ENCODE data around the gene SERPINC1.

SERPINC1 gene

GRCh38 chr1:173889885-173890284, 27.2 kb downstream of the SERPINC1 start:
- no peak overlapping the region for H3K9ac ChIP-seq (ENCODE audit: low read length)
- H4K20me1 ChIP-seq (ENCODE audit: insufficient read depth, low read length), result no peaks in the 10 kb centered on the region
- H3K4me1 ChIP-seq (ENCODE audit: insufficient read depth, low read length, severe bottlenecking), result no peaks in the 10 kb centered on the region
- H3K9me3 ChIP-seq (ENCODE audit: low read length), result no peaks in the 10 kb centered on the region
- H3K27ac ChIP-seq (ENCODE audit: low read depth, low read length, poor library complexity, severe bottlenecking), result no peak overlapping the region
- TF ChIP-seq CTCF (IDR thresholded peaks at IDR 0.05; ENCODE audit: low read length) (no peak), EZH2 (IDR thresholded peaks at IDR 0.05; ENCODE audit: borderline replicate concordance, low read length) (no peak)
- peaks cover 31% of the 10 kb centered on the region for H3K36me3 ChIP-seq (ENCODE audit: insufficient read depth, low read length)
- H3F3A ChIP-seq (ENCODE audit: insufficient read depth, low read length), result no peaks in the 10 kb centered on the region
- no peaks in the 10 kb centered on the region for H3K79me2 ChIP-seq (ENCODE audit: insufficient read depth, low read length)
- H2AFZ ChIP-seq (ENCODE audit: low read length), result no peak overlapping the region
- no peak overlapping the region for H3K4me3 ChIP-seq (ENCODE audit: low read depth, low read length, poor library complexity, severe bottlenecking)
- no peaks in the 10 kb centered on the region for H3K27me3 ChIP-seq (ENCODE audit: insufficient read depth, low read length)
- H3K9me2 ChIP-seq (ENCODE audit: low read depth, low read length), result no peaks in the 10 kb centered on the region
- no peak overlapping the region for H3K4me2 ChIP-seq (ENCODE audit: low read length)

- Histone ChIP-seq H3K9me3 (ENCODE audit: low read length) (no peaks in the 10 kb centered on the region), H3K9ac (ENCODE audit: low read length) (no peak overlapping the region), H3K4me1 (ENCODE audit: insufficient read depth, low read length, severe bottlenecking) (no peaks in the 10 kb centered on the region), H3K36me3 (ENCODE audit: insufficient read depth, low read length) (peaks cover 31% of the 10 kb centered on the region), H3K79me2 (ENCODE audit: insufficient read depth, low read length) (no peaks in the 10 kb centered on the region), H4K20me1 (ENCODE audit: insufficient read depth, low read length) (no peaks in the 10 kb centered on the region), H3K27me3 (ENCODE audit: insufficient read depth, low read length) (no peaks in the 10 kb centered on the region), H3K4me3 (ENCODE audit: low read depth, low read length, poor library complexity, severe bottlenecking) (no peak overlapping the region), H3F3A (ENCODE audit: insufficient read depth, low read length) (no peaks in the 10 kb centered on the region), H3K27ac (ENCODE audit: low read depth, low read length, poor library complexity, severe bottlenecking) (no peak overlapping the region), H3K9me2 (ENCODE audit: low read depth, low read length) (no peaks in the 10 kb centered on the region), H2AFZ (ENCODE audit: low read length) (no peak overlapping the region), H3K4me2 (ENCODE audit: low read length) (no peak overlapping the region)
- TF ChIP-seq CTCF (IDR thresholded peaks at IDR 0.05; ENCODE audit: low read length), result no peak
- no peak for TF ChIP-seq EZH2 (IDR thresholded peaks at IDR 0.05; ENCODE audit: borderline replicate concordance, low read length)
These were observed 28.4 kb downstream of the SERPINC1 start for GRCh38 chr1:173888749-173889148.

- Histone ChIP-seq H3K4me3 (ENCODE audit: low read depth, low read length, poor library complexity, severe bottlenecking) (no peak overlapping the region), H3K36me3 (ENCODE audit: insufficient read depth, low read length) (peaks cover 31% of the 10 kb centered on the region), H3K79me2 (ENCODE audit: insufficient read depth, low read length) (no peaks in the 10 kb centered on the region), H3F3A (ENCODE audit: insufficient read depth, low read length) (no peaks in the 10 kb centered on the region), H4K20me1 (ENCODE audit: insufficient read depth, low read length) (no peaks in the 10 kb centered on the region), H2AFZ (ENCODE audit: low read length) (no peak overlapping the region), H3K27me3 (ENCODE audit: insufficient read depth, low read length) (no peaks in the 10 kb centered on the region), H3K9me3 (ENCODE audit: low read length) (no peaks in the 10 kb centered on the region), H3K9ac (ENCODE audit: low read length) (no peak overlapping the region), H3K9me2 (ENCODE audit: low read depth, low read length) (no peaks in the 10 kb centered on the region), H3K4me2 (ENCODE audit: low read length) (no peak overlapping the region), H3K27ac (ENCODE audit: low read depth, low read length, poor library complexity, severe bottlenecking) (no peak overlapping the region), H3K4me1 (ENCODE audit: insufficient read depth, low read length, severe bottlenecking) (no peaks in the 10 kb centered on the region)
- TF ChIP-seq CTCF (IDR thresholded peaks at IDR 0.05; ENCODE audit: low read length) (no peak), EZH2 (IDR thresholded peaks at IDR 0.05; ENCODE audit: borderline replicate concordance, low read length) (no peak)
These were observed 29.5 kb downstream of the SERPINC1 start for GRCh38 chr1:173887627-173888026.

Data from OCI-LY1 (cell line).